ENCODE measurements around the gene ARFIP1.

GRCh38 chr4:152731997-152732396, 47.8 kb upstream of the ARFIP1 start:
- TF ChIP-seq CTCF (IDR thresholded peaks at IDR 0.05; ENCODE audit: low read depth, low read length) (no peak), POLR2A (IDR thresholded peaks at IDR 0.05; ENCODE audit: extremely low read depth, insufficient read length) (no peak)
